ENCODE results near the gene TTLL6.
"Not testable (repeated sequence)": the region's sequence is repeated elsewhere in the genome, so short reads cannot be mapped to it uniquely, and the experiment has no call there.

TTLL6 gene

DNA sequence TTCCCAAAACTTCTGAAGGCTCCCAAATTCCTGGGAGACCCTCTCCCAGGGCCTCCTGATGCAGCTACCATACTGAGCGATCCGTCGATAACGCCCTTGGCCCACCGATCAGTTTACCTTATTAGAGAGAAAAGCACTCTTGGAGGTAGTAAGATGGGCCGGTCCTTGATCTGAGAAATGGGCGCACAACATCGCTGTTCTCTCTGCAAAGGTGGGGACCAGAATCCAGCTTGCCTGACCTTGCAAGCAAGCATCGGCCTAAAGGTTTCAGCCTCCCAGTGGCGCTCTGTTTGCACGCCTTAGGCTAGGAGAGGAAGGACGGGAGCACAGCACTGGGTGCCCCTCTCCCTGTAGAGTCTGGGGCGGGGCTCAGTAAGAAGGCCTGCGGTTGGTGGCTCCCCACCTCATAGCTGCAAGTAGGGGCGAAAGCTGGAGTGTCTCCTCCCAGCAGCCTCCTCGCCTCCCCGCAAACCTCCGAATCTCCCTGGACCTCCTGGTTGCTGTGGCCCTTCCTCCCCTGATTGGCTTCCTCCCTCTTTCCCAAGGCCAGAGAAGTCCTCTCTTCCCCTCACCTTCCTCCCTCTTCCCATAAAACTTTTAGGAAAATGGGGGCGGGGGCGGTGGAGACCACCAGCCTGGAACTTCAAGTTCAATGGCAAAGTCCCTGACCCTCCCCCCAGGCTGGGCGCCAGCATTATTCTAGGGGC lies 94.7 kb downstream of the TTLL6 start, which contains the start of gene PRAC1:
Gene PRAC1 (minus strand): TSS at position 318 of the 707 bp plus-strand sequence. CDS start 126 bp downstream, at position 192.
- FAIRE-seq = no peak

DNA sequence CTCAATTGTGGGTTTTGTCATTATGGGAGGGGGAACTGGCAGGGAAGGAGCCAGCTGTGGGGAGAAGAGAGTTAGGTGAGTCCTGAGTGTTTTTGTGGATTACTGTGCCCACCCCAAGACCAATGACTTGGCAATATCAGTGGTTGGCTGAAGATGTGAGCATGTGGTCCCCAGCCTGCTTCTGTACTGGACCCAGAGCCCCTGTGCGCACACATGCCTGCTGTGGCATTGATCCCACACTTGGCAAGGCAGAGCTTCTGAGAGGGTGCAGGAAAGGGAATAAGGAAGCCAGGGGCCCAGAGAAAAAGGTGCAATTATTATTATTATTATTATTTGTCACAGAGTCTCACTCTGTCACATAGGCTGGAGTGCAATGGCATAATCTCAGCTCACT lies 96.0 kb downstream of the TTLL6 start:
- FAIRE-seq = no peak

DNA sequence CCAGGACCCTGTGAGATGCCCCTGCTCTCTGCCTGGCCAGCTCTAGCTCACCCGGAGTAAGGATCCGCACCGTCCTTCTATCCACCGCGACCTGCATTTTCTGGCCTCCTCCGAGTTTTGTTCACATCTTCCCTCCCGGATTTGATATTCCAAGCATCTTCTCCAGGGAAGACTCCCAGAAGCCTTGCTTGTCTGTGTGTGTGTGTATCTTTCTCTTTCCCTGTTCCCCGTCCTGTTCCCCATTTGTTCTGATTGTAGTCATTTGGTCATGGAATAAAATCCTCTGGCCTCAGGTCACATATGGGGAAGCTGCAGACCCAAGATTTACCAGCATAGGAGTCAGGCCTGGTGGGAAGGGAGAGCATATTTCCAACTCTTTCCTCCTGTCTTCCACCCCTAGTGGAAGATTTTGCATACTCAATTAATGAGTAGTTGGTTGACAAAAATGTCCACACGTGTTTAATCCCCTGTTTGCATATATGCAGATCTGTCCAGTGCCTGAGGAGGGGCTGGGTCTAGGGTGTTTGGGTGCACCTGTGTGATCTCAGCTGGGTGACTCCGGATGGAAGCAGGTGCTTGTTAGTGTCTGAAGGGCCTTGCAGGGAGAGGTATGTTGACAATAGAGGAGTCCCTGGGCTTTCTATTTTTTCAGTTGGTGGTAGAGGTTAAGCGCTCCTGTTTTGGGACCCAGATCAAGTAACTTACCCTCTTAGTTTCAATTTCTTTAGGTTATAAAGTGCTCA lies 96.6 kb downstream of the TTLL6 start:
- FAIRE-seq = no peak

DNA sequence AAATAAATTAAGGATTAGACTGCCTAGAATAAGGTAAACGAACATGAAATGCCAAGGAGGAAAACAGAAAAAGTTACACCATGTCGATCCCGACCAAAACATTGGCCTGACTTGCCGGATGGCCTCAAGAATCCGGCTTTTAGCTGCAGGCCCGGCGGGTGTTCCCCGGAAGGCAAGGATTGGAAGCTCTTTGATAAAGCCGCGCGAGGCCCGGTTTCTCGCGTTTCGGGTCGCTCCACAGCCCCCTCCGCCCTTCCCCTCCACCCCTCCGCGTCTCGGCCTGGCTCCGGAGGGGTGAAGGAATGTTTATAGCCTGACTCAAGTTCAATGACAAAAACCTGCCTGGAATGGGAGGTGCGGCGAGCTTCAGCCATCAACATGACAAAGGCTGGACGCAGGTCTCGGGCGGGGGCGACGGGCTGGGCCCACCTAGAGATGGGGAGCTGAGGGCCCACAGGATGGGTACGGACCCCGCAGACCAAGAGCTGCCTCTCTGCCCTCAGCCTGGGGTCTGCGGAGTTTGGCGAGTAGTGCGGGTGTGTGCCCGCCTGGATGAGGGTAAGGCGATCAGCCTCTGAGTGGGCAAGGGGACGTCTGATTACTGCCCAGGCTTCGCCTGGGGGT lies 97.3 kb downstream of the TTLL6 start:
- FAIRE-seq = no peak

DNA sequence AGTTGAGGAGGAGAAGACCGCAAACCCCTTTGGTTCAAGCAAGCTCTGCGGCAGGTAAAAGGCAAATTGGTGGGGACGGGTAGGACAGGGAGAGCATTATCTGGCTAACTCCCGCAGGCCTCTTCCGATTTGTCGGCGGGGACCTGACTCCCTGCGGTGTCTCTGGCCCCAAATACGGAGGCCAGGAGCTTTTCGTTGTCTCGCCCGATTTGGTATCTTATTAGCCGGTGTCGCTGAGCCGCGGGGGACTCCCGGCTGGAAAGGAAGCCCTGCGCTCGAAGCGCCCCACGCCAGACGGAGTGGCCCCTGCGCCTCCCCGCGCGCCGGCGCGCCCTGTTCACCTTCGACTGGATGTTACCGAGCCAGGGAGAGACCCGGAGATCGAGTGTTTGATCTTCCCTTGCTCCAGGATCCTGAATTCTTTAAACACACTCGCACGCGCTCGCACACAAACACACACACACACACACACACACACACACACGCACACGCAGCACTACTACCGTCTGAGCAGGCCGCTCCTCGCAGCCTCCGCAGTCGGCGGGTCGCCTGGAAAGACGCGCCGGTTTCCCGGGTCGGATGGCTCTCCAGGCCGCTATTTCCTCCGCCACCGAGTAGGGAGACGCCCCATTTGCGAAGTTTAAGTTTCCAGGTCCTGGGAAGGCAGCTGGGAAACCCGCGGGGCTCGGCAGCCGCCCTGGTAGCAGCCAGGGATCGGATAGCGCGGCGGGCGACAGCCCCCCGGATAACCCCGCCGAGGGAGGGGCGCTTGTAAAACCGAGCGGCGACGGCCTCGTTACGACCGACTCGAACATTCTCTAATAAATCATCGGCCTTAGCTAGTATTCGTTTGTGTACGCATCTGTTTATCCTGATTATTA lies 98.0 kb downstream of the TTLL6 start:
- no peak for FAIRE-seq

DNA sequence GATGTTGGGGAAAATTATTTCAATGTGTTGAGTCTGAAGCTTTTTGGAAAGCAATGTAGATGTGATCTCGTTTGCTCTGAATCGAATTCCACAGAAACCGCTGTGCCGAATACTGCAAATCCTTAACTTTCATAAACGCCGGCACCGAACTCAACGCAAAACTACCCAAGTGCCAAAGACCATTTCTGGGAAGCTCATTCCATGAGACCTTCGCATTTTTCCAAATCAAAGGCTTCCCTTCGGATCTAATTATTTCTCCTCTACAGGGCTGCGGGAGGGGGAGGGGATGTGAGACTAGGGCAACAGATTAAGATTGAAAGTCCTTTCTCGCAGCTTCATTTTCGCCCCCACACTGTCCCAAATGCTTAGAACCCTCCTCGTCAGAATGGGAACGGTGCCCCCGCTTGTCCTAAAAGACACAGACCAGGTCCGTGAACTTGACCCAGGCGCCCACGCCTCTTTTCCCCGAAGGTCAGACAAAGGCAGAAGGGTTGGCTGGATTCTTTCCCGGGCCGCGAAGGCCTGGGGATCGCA lies 98.7 kb downstream of the TTLL6 start:
- FAIRE-seq = no peak

DNA sequence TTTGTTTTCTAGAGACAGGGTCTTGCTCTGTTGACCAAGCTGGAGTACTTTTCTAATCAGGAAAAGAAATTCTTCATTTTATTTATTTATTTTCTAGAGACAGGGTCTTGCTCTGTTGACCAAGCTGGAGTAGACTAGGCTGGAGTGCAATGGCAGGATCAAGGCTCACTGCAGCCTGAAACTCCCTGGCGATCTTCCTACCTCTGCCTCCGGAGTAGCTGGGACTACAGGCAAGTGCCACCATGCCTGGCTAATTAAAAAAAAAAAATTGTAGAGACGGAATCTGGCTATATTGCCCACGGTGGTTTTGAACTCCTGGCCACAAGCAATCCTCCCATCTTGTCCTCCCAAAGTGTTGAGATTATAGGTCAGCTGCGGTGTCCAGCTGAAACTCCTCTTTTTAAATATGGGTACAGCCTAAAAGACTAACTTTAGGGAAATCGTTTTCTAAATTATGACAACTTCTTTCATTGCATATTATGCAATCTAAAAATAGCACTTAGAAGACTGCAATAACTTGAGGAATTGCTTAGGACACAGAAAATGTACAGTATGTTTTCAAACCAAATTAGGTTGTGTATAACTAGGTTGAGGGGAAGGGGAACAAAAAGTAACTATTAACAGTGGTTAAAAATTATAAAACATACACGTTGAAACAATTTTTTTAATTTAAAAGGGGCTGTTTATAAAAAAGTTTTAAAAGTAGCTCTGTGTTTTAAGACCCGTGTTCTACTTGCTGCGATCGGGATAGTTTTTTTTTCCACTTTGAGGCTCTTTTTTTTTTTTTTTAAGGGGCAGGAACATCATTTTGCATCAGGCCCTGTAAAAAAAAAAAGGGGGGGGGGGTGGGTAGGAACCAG lies 99.4 kb downstream of the TTLL6 start:
- peak; percentile 39 for FAIRE-seq

DNA sequence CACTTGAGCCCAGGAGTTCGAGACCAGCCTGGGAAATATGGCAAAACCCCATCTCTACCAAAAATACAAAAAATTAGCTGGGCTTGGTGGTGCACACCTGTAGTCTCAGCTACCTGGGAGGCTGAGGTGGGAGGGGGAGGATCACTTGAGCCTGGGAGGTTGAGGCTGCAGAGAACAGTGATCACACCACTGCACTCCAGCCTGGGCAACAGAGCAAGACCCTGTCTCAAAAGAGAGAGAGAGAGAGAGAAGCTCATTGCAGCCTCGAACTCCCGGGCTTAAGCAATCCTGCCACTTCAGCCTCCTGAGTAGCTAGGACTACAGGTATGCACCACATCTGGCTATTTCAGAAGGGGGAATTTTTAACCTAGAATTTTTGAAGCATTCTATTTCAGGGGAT lies 100.5 kb downstream of the TTLL6 start:
- not testable (repeated sequence) for FAIRE-seq

DNA sequence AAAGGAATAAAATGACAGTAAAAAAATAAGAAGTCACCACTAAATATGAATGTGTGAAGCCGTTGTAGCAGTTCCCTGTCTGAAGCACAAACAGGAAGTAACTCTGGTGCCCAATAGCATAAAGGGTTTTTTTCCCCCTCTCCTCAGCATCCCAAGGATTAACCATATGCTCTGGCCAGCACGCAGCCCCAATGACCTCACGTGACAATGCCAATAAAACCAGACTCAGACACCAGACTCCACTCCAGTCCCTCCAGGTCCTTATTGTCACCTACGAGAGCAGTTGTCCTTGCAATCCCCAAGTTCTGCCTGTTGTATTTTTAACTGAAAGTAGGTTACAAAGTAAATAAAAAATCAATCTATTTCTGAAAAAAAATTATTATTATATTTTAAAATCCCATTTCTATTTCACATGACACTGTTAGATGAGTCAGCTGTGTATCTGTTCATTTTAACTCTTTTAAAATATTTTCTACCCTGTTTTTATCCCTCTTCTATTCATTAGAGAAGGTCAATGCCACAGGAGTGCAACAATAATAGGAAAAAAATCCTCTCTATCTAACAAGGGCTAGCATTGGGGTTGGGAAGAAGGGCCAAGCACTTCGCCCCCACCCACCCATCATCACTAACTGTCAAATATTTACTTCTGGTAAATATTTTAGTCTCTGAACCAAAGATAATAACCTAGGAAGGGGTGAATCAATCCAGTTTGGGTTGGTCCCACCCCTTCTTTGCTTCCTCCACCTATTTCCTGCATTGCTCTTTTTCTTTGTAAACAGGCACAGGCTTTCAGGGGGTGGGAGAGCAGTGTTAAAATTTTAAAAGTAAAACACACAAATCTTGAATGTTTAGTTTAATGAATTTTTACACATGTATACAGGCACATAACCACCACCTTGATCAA lies 101.3 kb downstream of the TTLL6 start:
- peak; percentile 13 for FAIRE-seq
